Brain microvascular endothelial cell (primary cell): ENCODE measurements around the gene RELA.

ENCODE experiments used
- DNase-seq: peaks from one replicate; pipeline ENCODE4 v3.0.0-alpha.2; 2020
- H3K27ac ChIP-seq: fragments of 250-450 bp; sonication (Bioruptor Pico); 2 replicates; pipeline ENCODE4 v1.5.1; 2020; ENCODE audit warnings: mild to moderate bottlenecking, moderate library complexity
- H3K27me3 ChIP-seq: fragments of 250-450 bp; sonication (Bioruptor Pico); replicated peaks from 2 replicates; pipeline ENCODE4 v1.5.1; 2020; ENCODE audit warnings: mild to moderate bottlenecking
- H3K36me3 ChIP-seq: fragments of 250-450 bp; sonication (Bioruptor Pico); replicated peaks from 2 replicates; pipeline ENCODE4 v1.5.1; 2020; ENCODE audit warnings: mild to moderate bottlenecking
- H3K4me3 ChIP-seq: 2 replicates; pipeline ENCODE4 v1.5.1; 2011; ENCODE audit warnings: low read depth, mild to moderate bottlenecking, control low read depth, low read length, moderate library complexity
- in situ Hi-C: cut with HindIII; loops from 2 replicates; pipeline ENCODE4 v1.10.0; 2017; ENCODE audit warnings: low sequenced_read_pairs, low pct_ligation_motif_present
- TF ChIP-seq, protein P1 (sequence below): IDR thresholded peaks from 2 replicates; pipeline ENCODE4 v1.5.1; 2011; ENCODE audit warnings: low read depth, mild to moderate bottlenecking, moderate library complexity, low read length, control low read depth, inconsistent platforms; ENCODE audit errors: missing control alignments

The RELA gene

DNA sequence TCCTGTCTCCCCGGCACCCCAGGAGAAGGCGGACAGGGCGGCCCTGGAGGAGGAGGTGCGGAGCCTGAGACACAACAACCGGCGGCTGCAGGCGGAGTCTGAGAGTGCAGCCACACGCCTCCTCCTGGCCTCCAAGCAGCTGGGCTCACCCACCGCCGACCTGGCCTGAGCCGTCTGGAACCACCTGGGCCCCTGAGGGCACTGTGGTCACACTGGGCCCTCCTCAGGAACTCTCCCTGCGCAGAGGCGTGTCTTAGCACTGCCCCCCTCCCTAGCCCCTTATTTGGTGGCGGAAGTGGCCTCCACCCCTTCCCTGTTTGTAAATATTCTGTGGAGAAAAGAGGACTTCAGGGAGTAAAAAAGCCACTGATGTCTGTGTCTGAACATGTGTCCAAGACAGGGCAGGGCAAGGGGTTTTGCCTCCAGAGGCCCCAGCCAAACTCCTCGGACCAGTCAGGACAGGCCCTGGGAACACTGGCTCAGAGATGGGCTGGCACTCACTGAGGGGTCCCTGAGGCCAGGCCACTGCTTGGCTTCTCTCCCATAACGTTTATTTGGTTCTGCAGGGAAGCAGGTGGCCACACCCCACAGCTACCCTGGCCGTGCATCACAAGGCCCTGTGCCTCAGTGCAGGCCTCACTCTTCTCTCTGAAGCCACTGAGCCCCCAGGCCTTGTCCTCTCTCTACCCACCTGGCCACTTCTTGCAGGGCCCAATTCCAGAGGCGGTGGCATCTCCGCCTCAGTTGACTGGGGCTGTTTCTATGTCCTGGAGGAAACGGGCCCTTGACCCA, 12.0 kb downstream of the RELA start:
- no peak overlapping the region for H3K4me3 ChIP-seq
- in situ Hi-C loops = no loop called here
- H3K27ac ChIP-seq = no peak overlapping the region
- peaks cover 40% of the 10 kb centered on the region for H3K36me3 ChIP-seq
- DNase-seq = no peak
- no peaks in the 10 kb centered on the region for H3K27me3 ChIP-seq
- TF ChIP-seq, protein P1, sequence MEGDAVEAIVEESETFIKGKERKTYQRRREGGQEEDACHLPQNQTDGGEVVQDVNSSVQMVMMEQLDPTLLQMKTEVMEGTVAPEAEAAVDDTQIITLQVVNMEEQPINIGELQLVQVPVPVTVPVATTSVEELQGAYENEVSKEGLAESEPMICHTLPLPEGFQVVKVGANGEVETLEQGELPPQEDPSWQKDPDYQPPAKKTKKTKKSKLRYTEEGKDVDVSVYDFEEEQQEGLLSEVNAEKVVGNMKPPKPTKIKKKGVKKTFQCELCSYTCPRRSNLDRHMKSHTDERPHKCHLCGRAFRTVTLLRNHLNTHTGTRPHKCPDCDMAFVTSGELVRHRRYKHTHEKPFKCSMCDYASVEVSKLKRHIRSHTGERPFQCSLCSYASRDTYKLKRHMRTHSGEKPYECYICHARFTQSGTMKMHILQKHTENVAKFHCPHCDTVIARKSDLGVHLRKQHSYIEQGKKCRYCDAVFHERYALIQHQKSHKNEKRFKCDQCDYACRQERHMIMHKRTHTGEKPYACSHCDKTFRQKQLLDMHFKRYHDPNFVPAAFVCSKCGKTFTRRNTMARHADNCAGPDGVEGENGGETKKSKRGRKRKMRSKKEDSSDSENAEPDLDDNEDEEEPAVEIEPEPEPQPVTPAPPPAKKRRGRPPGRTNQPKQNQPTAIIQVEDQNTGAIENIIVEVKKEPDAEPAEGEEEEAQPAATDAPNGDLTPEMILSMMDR = no peak

DNA sequence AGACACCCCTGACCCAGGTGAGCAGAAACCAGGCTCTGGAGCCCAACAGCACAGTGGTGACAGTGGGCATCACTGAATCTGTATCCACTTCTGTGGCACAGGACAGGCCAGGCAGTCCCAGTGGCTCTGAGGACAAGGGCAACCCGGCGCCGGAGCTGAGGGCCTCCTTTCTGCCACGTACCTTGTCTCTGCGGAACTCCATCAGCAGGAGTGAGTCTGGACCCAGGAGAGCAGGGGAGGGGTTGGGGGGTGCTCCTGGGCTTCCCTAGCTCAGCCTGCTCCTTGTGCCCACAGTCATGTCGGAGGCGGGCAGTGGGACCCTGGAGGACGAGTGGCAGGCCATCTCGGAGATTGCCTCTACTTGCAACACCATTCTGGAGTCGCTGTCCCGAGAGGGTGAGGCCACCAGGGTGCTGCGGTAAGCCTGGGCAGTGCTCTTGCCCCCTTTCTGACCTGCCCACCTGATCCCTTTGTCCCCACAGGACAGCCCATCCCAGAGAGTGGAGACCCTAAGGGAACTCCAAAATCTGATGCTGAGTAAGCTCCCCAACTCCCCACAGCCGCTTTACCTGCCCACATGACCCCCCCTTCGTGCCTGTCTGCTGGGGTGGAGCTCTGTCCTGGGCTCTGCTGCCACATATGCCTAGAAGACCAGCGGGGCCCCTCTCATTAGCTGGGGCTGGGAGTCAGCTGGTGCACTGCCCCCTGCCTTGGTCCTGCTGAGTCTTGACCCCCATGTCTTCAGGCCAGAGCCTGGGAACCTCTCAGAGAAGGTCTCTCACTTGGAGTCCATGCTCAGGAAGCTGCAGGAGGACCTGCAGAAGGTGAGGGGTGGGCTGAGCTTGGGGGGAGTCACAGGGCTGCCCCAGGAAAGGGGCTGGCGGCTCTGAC, 12.8 kb downstream of the RELA start:
- TF ChIP-seq, protein P1 = no peak
- Histone ChIP-seq H3K4me3 (no peak overlapping the region), H3K27ac (no peak overlapping the region), H3K36me3 (peaks cover 32% of the 10 kb centered on the region), H3K27me3 (no peaks in the 10 kb centered on the region)
- in situ Hi-C loops = no loop called here
- no peak for DNase-seq

DNA sequence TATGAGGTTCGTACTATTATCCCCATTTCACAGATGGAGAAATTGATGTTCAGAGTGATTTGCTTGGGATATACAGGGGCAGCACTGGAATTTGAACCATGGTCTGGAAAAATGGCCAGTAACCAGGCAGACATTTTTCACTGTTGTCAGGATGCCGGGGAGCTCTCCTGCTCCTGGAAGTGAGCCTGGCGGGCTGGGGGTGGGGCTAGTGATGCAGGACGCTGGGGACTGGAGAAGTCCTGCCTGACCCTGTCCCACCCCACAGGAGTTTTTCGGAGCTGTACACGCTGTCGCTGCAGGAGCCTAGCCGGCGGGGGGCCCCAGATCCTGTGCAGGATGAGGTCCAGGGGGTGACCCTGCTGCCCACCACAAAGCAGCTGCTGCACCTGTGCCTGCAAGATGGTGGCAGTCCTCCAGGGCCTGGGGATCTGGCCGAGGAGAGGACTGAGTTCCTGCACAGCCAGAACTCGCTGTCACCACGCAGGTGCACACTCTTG, 13.7 kb downstream of the RELA start:
- no peak for DNase-seq
- TF ChIP-seq, protein P1 = no peak
- in situ Hi-C loops = no loop called here
- H3K27me3 ChIP-seq = no peaks in the 10 kb centered on the region
- no peak overlapping the region for H3K4me3 ChIP-seq
- no peak overlapping the region for H3K27ac ChIP-seq
- peaks cover 23% of the 10 kb centered on the region for H3K36me3 ChIP-seq

DNA sequence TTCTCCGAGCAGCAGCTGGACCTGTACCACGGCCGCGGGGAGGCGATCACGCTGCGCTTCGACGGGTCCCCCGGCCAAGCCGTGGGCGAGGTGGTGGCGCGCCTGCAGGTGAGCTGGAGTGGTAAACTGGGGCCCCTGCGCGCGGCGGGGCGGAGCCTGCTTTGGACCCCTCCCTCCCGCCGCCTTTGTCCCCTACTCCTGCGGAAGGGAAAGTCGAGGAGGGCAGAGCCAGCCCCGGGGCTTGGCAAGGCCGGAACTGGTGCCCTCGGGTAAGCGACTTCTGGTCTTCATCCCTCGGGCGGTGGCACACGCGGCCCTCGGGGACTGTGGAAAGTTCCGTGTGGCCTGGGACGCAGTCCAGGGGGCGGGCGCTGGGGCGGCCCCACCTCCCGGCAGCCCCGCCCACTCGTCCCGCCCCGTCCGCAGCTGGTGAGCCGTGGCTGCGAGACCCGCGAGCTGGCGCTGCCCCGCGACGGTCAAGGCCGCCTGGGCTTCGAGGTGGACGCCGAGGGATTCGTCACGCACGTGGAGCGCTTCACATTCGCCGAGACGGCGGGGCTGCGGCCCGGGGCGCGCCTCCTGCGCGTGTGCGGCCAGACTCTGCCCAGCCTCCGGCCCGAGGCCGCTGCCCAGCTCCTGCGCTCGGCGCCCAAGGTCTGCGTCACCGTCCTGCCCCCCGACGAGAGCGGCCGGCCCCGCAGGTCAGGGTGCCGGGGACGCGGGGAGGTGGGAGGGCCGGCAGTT, 15.6 kb downstream of the RELA start:
- Histone ChIP-seq H3K27ac (no peak overlapping the region), H3K4me3 (peak overlapping the region; percentile 29), H3K36me3 (peaks cover 15% of the 10 kb centered on the region), H3K27me3 (no peaks in the 10 kb centered on the region)
- DNase-seq = no peak
- in situ Hi-C loops = no loop called here
- TF ChIP-seq, protein P1 = no peak

DNA sequence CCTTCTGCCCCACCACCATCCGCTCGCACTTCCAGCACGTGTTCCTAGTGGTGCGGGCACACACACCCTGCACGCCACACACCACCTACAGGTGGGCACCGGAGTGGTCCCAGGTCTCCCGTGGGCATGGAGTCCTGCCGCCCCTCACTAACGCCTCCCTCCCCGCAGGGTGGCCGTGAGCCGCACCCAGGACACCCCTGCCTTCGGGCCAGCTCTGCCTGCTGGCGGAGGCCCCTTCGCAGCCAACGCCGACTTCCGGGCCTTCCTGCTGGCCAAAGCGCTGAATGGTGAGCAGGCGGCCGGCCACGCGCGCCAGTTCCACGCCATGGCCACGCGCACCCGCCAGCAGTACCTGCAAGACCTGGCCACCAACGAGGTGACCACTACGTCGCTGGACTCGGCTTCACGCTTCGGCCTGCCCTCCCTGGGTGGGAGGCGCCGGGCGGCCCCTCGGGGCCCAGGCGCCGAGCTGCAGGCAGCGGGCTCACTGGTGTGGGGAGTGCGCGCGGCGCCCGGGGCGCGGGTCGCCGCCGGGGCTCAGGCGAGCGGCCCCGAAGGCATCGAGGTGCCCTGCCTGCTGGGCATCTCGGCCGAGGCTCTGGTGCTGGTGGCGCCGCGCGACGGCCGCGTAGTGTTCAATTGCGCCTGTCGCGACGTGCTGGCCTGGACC, 16.3 kb downstream of the RELA start:
- Histone ChIP-seq H3K27me3 (no peaks in the 10 kb centered on the region), H3K36me3 (peaks cover 19% of the 10 kb centered on the region), H3K27ac (no peak overlapping the region), H3K4me3 (no peak overlapping the region)
- TF ChIP-seq, protein P1 = no peak
- in situ Hi-C loops = no loop called here
- DNase-seq = no peak
